Measurements from ENCODE around the gene MAS1.
"Not testable (repeated sequence)": the region's sequence is repeated elsewhere in the genome, so short reads cannot be mapped to it uniquely, and the experiment has no call there.

The MAS1 gene

DNA sequence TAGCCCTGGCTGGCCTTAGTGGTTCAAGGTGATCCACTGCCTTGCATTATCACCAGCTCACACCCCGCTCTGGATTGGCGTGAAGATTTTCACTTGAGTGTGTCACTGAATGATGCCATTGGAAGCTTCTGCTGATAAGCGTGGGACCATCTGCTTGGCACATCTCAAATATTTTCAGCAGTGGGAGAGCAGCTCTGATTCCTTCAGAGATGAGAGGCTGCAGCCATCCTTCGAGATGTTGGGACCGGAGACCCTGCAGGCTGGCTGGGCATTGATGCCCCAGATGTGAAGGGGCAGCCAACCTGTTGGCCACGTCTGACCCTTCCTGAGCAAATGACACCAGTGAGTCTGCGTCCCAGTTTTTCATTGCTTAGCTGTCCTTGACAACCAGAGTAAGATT is at the start of gene MAS1:
TSS of gene MAS1 (plus strand) at position 197 of the 400 bp plus-strand sequence. CDS start 15,968 bp downstream, outside the sequence.
- no peak for DNase-seq

DNA sequence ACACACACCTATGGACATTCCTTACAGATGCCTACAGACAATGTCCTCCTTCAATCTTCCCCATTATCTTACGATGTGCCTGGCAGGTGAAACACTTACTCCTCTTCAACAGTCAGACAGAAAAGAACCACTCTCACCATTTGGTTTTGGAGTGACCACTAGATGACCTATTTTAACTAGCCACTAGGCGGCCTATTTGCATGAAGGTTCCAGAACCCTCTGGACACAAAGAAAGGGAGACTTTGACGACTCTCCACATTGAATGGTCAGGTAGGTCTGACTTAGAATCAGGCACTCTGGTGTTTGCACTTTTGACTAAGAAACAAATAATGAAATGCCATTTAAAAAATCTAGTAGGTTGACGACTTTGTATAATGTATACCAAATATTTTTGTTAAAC is 48.8 kb upstream of the MAS1 start:
- no peak for DNase-seq

DNA sequence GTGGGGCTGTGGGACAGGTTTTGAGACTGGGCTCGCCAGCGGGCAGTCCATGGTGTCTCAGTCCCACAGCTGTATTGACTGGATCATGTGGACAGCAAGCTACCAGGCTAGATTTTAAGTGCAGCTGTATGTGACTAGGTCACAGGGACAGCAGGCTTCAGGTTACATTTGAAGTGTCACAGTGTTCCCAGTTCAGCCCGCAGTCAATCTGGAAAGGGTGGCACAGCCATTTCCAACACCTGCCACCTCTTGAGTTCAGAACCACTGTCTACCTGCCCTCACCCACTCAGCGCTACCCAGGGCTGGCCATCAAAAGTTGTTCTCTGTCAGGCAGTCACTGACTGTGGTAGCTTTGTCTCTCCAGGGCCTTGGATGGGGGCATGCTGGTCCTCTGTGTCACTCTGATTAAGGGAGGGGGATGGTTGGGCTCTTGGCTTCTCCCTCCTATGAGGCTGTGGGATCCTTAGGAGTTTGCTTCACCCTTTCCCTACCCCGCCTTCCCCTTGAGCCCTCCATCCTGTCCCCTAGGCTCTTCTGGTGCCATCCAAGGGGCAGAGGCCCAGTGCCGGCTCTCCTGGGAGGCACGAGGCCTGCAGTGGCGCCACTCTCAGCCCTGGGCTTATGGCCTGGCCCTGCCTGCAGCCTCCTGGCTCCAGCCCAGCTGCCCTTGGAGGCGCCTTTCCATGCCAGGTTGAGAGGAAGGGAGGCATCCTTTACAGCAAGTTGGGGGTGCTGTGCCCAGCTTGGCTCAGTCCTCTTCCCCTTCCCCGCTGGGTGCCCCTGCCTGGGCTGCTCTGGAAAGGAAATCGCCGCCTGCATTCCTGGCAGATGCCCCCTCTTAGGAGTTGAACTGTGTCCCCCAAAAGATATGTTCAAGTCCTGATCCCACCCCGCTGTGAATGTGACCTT is 45.8 kb upstream of the MAS1 start:
- DNase-seq, result no peak

DNA sequence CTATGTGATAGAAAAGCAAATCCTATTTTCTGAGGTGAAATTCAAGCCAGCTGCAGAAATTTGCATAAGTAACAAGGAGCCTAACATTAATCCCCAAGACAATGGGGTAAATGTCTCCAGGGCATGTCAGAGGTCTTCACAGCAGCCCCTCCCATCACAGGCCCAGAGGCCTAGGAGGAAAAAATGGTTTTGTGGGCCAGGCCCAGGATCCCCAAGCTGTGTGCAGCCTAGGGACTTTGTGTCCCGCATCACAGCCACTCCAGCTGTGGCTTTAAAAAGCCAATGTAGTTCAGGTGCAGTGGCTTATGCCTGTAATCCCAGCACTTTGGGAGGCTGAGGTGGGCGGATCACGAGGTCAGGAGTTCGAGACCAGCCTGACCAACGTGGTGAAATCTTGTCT is 42.2 kb upstream of the MAS1 start:
- DNase-seq, result not testable (repeated sequence)

DNA sequence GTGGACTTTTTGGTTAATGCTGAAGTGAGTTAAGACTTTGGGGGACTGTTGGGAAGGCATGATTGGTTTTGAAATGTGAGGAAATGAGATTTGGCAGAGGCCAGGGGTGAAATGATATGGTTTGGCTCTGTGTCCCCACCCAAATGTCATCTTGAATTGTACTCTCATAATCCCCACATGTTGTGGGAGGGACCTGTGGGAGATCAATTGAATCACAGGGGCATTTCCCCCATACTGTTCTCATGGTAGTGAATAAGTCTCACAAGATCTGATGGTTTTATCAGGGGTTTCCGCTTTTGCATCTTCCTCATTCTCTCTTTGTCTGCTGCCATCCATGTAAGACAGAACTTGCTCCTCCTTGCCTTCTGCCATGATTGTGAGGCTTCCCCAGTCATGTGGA is 40.9 kb upstream of the MAS1 start:
- not testable (repeated sequence) for DNase-seq

DNA sequence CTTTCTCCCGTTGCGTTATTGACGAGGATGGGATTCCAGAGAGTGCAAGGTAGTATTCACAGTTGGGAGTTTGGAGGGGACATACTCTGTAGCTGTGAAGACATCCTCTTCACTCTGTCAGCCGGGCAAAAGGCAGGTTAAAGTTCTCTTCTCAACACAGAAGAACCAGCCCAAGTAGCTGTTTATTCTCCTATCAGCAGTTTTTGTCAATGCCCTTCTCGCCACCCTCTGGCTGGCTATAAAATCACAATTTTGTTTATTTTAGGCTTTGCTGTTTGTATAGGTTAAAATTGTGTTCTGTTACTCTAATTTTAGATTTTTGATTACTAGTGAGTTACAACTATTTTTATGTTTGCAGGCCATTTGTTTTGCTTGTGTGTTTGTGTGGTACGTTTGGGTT is 37.9 kb upstream of the MAS1 start:
- no peak for DNase-seq

DNA sequence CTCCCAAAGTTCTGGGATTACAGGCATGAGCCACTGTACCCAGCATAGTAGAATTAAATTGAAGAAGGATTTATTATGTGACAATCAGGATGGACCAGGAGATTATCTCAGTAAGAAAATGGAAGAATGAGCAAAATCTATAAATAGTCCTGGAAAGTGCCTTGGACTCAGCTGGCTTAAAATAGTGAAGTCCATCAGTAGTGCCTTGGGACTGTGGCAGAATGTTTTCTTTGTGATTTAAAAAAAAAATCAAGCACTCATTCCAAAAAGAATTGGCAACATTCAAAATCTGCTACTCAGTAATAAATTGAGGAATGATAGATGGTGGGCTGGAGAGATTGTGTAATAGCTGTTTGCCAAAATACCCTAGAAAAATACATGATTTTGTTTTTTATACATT is 37.0 kb upstream of the MAS1 start:
- no peak for DNase-seq

DNA sequence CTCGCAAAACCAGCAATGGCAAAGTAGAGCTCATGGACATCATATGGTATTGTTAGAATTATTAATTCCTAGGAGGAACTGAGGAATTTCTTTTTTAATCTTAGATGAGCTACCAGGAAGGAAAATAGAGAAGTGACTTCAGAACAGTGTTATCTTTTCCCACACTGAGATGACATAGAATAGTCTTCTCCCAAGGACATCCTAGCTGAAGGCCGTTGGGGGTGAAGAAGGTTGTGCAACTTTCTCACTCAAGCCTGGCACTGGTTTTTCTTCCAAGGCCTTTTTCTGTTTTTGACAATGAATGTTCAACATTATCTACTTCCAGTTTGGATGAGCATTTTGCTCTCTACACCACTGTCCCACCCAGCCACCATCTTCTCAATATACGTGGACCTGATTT is 35.8 kb upstream of the MAS1 start:
- no peak for DNase-seq

DNA sequence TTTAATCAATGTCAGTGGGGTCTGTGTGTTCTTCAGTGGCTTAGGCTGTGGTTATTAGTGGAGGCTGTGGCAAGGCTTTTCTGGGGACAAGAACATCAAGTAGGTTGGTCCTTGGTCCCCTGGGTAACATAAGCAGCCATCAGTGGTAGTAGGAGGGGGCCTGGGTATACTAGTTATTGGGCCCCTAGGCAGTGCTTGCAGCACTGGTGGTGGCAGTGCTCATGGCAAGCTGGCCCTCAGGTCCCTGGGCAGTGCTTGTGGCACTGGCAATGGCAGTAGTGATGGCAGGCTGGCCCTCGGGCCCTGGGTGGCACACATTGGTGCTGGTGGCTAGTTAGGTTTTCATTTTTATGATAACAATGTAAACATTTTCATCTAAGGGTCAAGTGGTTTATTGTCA is 32.5 kb upstream of the MAS1 start:
- no peak for DNase-seq

DNA sequence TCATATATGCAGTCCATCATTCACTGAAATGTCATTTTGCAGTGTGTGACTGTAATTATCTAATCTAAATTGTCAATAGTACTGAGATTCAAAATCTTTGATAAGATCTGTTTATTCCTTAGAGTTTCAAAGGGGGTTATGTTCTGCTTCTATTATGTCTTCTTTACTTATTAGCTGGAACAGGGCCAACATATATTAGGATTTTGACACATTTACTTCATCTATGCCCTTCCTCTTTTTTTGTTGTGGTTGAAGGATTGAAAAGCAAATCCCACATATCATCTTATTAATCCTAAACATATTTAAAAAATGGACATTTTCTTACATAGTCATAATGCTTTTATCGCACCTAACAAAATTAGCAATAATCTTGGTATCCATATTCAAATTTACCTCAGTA is 30.3 kb upstream of the MAS1 start:
- no peak for DNase-seq

DNA sequence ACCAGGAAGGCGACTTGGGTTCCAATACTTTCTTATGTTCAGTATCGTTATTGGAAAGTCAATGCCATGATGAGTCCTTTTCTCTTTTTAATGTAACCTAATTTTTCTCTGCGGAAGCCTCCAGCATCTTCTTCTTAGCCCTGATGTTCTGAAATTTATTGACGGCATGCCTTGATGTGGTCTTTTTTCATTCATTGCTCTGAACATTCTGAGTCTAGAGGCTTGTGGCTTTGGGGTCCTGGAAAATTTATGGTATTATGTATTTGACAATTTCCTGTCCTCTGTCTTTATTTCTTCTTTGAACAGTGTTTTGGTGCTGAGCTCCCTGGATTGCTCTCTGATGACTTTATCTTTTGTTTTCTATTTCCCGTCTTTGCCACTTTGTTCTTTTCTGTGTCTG is 28.7 kb upstream of the MAS1 start:
- DNase-seq, result no peak

DNA sequence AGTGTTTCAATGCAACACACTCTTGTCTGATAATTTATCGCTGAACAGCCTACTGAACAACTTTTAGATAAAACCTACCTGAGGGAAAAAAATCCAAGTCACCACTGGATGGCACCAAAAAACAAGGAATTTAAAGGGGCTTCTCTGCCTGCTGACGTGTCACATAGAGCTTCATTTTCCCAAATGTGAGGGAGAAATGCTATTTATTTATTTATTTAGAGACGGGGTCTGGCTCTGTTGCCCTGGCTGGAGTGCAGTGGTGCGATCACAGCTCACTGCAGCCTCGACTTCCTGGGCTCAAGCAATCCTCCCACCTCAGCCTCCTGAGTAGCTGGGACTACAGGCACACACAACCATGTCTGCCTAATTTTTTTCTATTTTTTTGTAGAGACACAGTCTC is 27.4 kb upstream of the MAS1 start:
- not testable (repeated sequence) for DNase-seq

DNA sequence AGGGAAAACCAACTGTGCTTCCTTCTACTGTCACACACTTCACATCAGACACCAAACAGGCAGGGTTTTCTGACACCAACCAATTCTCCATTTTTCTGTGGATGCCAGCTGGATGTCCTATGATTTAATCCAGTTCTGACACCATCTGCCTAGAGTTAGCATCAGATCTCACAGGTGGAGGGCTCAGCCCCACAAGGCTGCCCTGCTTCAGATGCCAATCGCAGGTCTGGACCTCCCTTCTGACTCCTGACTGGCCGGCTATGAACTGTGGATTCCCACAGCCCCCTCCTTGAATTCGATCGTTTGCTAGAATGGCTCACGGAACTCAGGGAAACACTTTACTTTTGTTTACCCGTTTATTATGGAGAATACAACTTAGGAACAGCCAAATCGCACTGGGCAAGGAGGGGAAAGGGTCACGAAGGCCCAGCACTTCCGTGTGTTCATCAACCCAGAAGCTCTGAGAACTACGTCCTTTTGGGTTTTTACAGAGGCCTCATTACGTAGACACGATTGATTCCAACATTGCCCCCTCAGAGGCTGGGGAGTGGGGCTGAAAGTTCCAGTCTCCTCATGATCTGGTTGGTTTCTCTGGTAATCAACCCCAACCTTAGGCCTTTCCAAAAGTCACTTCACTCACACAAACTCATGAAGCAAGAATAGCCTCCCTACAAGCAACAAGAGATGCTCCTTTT is 25.4 kb upstream of the MAS1 start:
- no peak for DNase-seq

DNA sequence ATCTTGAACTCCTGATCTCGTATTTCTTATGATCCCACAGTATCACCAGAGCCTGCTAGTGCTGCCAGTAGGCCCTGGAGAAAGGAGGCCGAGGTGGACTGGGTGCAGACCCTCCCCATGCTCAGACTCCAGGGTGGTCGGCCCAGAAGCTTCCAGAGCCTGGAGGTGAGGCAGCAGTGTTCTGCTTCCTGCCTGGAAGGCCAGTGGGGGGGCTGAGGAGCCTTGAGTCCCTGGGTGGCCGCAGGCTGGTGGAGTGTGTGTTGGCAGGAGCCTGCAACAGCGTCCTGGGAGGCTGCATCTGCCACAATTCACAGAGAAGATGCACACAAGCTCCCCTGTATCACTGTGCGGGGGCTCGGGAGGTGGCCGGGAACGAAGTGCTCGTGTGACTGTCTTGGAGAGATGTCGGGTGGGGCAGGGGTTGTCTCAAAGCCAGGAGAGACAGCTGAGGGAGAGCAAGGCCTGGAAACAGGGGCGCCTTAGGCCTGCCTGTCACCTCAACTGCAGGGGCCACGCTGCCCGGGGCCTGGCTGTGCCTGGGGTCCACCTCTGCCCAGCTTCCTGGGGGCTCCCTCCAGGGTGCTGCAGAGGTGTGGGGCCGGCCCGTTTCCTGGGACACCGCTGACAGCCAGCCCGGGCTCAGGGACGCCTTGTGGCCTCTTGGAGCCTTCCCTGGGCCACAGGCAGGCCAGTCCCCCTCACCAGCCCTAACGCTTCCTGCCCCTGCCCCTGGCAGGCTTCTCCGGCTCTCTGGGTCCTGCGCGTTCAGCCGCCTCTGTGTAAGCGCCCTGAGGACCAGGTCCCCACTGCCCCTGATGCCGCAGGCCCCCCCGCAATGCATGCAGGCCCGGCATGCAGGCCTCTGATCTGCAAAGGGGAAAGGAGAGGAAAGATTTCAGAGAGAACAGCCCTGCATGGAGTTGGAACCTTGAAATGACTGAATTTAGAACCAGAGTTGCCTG is 24.2 kb upstream of the MAS1 start:
- DNase-seq, result no peak

DNA sequence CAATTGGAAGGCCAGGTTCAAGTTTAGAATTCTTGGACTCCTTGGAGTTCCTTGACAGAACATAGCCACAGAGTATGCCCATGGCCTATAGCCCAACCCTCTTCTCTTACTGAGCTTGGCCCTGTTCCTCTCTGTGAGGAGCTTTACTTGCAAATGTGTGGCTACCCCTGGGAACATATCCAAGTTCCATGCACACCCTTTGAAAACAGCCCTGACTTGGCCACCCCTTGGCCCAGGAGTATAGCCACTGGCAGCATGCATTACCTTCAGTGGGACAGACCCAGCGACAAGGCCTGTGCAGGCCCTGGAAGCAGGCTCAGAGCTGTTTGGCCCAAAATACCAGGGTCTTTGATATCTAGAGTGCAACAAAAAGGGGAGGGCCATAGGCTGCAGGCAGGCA is 19.5 kb upstream of the MAS1 start:
- no peak for DNase-seq

DNA sequence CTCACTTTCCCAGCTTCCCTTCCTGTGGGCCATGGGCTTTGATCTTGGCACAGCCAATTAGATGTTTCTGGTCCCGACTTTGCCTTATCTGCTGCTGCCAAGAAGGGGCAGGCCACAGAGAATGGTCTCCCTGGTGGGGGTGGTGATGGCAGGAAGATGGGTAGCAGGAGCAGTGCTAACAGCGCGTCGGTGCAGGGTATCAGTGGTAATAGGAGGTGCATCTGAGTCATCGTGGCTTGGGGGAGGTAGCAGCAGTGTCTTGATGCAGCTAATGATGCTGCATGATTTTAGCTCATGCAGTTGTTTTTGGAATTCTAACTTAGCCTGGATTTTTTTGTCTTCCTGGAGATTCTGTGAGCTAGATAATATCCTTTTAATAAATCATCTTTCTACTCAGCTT is 18.9 kb upstream of the MAS1 start:
- DNase-seq, result no peak

DNA sequence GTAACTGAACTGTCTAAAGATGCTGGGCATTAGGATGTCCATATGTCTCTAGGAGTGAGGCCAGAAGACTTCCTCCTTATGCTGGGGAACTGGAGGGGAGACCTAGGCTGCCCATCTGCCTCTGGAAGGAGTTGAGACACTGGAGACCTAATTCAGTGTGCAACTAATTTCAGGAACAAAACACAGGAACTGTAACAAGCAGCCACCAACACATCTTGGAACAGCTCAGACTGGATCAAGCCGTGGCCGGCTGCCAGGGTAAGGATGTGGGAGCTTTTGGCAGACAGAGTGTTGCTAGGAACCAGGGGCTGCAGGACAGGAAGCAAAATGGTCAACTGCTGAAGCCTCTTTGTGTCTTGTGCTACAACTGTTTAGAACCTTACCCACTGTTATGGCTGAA is 16.4 kb upstream of the MAS1 start:
- DNase-seq, result no peak

DNA sequence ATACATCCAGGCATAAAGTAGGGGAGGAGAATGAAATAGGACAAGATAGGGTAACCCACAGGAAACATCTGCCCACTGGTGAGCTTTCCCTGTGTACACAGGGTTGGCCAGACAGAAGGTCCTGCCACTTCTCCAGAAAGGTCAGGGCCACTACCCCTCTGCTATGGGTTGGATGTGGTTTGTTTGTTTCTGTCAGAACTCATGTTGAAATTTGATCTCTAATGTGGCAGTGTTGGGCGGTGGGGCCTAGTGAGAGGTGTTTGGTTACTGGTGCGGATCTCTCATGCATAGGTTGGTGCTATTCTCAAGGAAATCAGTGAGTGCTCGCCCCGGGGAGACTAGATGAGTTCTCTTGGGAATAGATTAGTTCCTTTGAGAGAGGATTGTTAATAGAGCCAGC is 15.6 kb upstream of the MAS1 start:
- no peak for DNase-seq

DNA sequence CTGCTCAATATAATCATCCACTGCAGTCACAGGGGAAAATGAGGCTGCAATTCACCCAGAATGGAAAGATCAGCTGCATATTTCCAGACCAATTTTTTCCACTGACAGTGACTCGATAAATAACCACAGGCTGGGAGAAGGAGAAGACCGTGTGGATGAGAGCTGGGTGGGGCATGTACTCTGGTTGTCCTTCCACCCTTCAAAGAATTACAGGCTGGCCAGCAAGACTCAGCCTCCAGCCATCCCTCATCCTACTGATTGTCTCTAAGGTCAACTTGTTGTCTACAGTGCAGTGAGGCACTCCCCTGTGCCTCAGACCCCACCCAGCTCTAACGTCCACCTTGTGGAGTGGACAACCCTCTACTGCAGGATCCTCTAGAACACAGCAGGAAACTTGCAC is 14.5 kb upstream of the MAS1 start:
- DNase-seq, result no peak

DNA sequence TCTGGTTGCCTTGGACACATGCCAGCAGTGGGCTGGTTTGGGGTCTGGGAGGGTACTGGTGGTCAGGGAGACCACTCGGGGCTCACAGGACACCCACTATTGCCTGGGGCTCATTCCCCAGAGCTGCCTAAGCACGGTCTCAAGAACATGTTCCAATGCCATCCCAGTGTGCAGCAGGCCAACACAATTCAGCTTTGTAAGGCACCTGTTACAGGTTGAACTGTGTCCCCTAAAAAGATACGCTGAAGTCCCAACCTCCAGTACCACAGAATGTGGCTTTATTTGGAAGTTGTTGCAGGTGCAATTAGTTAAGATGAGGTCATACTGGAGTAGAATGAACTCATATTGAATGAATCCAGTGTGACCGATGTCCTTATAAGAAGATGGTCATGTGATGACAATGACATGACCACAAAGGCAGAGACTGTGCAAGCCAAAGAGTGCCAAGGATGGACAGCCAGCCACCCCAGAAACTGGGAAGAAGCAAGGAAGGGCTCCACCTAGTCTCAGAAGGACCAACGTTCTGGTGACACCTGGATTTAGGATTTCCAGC is 13.5 kb upstream of the MAS1 start:
- DNase-seq, result no peak

DNA sequence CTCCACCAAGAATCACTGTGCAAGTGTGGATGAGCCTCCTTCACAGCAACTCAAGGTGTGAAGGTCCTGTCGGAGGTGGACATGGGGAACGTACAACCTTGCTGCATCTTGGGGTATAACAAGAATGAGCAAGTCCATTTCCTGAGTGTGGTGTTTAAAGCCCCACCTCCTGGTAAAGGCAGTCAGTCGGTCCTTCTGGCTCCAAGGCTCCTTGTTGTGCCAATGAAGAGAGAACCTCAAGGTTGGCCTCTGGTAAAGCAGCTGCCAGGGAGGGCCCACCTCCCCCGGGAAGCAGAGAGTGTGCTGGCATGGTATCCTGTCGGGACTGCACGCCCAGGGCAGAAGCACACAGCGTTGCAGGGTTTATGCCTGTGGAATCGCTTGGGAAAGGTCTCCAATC is 12.4 kb upstream of the MAS1 start:
- no peak for DNase-seq

DNA sequence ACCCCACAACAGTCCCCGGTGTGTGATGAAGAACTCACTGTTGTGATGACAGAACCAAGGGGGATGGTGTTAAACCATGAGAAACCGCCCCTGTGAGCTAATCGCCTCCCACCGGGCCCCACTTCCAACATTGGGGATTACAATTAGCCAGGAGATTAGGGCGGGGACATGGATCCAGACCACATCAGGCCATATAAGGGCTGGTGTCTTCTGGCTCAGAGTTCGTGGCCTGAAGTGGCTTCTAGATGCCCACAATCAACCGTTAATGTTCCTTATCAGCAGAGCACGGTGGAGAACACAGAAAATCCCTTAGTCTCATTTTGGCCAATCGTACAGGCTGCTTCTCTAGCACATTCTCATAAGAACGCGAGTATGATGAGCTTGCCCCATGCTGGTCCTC is 10.9 kb upstream of the MAS1 start:
- DNase-seq, result no peak

DNA sequence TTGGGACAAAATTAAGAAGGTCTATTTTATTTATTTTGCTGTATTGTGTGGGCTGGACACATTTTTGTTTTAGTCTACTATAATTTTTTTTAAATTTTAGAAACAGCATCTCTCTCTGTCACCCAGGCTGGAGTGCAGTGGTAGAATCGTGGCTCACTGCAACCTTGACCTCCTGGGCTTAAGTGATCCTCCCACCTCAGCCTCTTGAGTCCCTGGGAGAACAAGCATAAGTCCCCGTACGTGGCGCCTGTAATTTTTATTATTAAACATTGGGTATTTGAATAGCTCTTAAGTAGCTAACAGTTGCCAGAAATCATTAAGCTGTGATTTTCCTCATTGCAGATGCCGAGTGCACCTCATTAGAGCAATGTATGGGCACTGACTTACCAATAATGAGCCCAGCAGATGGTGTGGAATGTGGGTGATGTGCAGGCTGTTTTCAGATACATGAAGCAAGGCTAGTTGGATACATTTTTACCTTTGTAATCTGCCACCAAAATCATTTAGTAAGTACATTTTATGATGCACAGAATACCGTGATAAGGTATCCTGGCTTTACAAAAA is 10.3 kb upstream of the MAS1 start:
- no peak for DNase-seq
